Tibial nerve (tissue), 4 donors: ENCODE data around the gene PLPP1.

Source experiments
- CTCF ChIP-seq, 5 experiments: fragments of 200-600 bp in 3 of 5; fragments of 450-650 bp in 2 of 5; sonication (generic) in 3 of 5; IDR thresholded peaks; one replicate each; pipeline ENCODE4 v1.5.1; 2016 to 2019; ENCODE audit warnings: antibody characterized with exemption in 5 of 5, mild to moderate bottlenecking in 3 of 5, moderate library complexity in 2 of 5
- EP300 ChIP-seq, 2 donors: sonication (generic); formaldehyde crosslinking; IDR thresholded peaks; one replicate each; pipeline ENCODE4 v1.6.1; 2017; ENCODE audit warnings: antibody characterized with exemption in 2 of 2, mild to moderate bottlenecking in 1 of 2
- POLR2A ChIP-seq, 2 donors: fragments of 450-650 bp; IDR thresholded peaks; one replicate each; pipeline ENCODE4 v1.6.1; 2017; ENCODE audit warnings: antibody characterized with exemption in 2 of 2, mild to moderate bottlenecking in 2 of 2, moderate library complexity in 2 of 2

GRCh38 chr5:55551358-55551757, 16.6 kb upstream of the PLPP1 start:
- TF ChIP-seq POLR2A (IDR thresholded peaks at IDR 0.05) (no peak), CTCF (IDR thresholded peaks at IDR 0.05) (no peak), EP300 (IDR thresholded peaks at IDR 0.05) (no peak)
